ENCODE measurements around the gene ALDH1L2.

GRCh38 chr12:105107171-105107493 lies 22.9 kb upstream of the ALDH1L2 start:
- TF ChIP-seq CTCF (conservative IDR thresholded peaks at IDR 0.05) (no peak), EZH2 (IDR thresholded peaks at IDR 0.05; ENCODE audit: low read depth) (no peak)
